Keratinocyte (primary cell): ENCODE measurements around the gene THOC6. TPM values are rescaled to one million over a fixed set of nuclear protein-coding genes. Genes with fewer than 3 reads are reported as not detected.
A peak's percentile ranks its signal among the peaks of the same experiment; 100 is the strongest.

Experiments used
- DNase-seq: peaks from one replicate; pipeline ENCODE4 v3.0.0-alpha.2; 2011; ENCODE audit warnings: low read depth, missing footprints, low spot score
- FAIRE-seq: peaks from 2 replicates; lab custom pipeline; 2011; peaks lifted over from hg19 to GRCh38; lab: Jason Lieb, UNC
- H2AFZ ChIP-seq: 2 replicates; pipeline ENCODE4 v1.6.0; 2012; ENCODE audit warnings: low read length, control low read depth, inconsistent platforms; ENCODE audit not compliant: control insufficient read depth
- H3K27ac ChIP-seq: 2 replicates; pipeline ENCODE4 v1.5.1; 2011; ENCODE audit warnings: low read length; ENCODE audit not compliant: control insufficient read depth, insufficient read depth
- H3K27me3 ChIP-seq: 3 replicates; pipeline ENCODE4 v1.6.0; 2011; ENCODE audit warnings: low read length; ENCODE audit not compliant: control insufficient read depth, insufficient read depth; ENCODE audit errors: extremely low read depth
- H3K36me3 ChIP-seq, 2 experiments: 2 replicates in 1 of 2; 3 replicates in 1 of 2; pipeline ENCODE4 v1.5.1; 2011; ENCODE audit warnings: low read length in 2 of 2, mild to moderate bottlenecking in 1 of 2; ENCODE audit not compliant: control insufficient read depth in 2 of 2, insufficient read depth in 2 of 2; ENCODE audit errors: extremely low read depth in 1 of 2
- H3K4me1 ChIP-seq: 3 replicates; pipeline ENCODE4 v1.5.1; 2011; ENCODE audit warnings: low read length; ENCODE audit not compliant: control insufficient read depth, insufficient read depth; ENCODE audit errors: extremely low read depth
- H3K4me2 ChIP-seq: 3 replicates; pipeline ENCODE4 v1.6.0; 2011; ENCODE audit warnings: low read depth, low read length; ENCODE audit not compliant: control insufficient read depth, insufficient read depth; ENCODE audit errors: extremely low read depth
- H3K4me3 ChIP-seq, 3 experiments: fragments of 200-600 bp in 1 of 3; sonication (generic) in 1 of 3; 2 replicates in 2 of 3; 3 replicates in 1 of 3; pipeline ENCODE4 v1.5.1; 2011 to 2016; ENCODE audit warnings: low read length in 3 of 3, mild to moderate bottlenecking in 3 of 3, control low read depth in 2 of 3, inconsistent platforms in 1 of 3, low read depth in 1 of 3, mixed read lengths in 1 of 3, mixed run types in 1 of 3, moderate library complexity in 1 of 3; ENCODE audit not compliant: control insufficient read depth in 2 of 3, insufficient read depth in 2 of 3; ENCODE audit errors: extremely low read depth in 1 of 3
- H3K79me2 ChIP-seq: 2 replicates; pipeline ENCODE4 v1.6.0; 2012; ENCODE audit warnings: low read length; ENCODE audit not compliant: control insufficient read depth, insufficient read depth
- H3K9ac ChIP-seq: 3 replicates; pipeline ENCODE4 v1.6.0; 2011; ENCODE audit warnings: low read length; ENCODE audit not compliant: control insufficient read depth, insufficient read depth; ENCODE audit errors: extremely low read depth
- H3K9me1 ChIP-seq: 3 replicates; pipeline ENCODE4 v1.6.0; 2011; ENCODE audit warnings: low read length; ENCODE audit not compliant: control insufficient read depth, insufficient read depth; ENCODE audit errors: extremely low read depth
- H3K9me3 ChIP-seq: 2 replicates; pipeline ENCODE4 v1.5.1; 2012; ENCODE audit warnings: low read depth, low read length; ENCODE audit not compliant: control insufficient read depth
- H4K20me1 ChIP-seq: 3 replicates; pipeline ENCODE4 v1.6.0; 2011; ENCODE audit warnings: low read length; ENCODE audit not compliant: control insufficient read depth, insufficient read depth; ENCODE audit errors: extremely low read depth
- EZH2 ChIP-seq: IDR thresholded peaks from one replicate; pipeline ENCODE4 v1.6.1; 2012; ENCODE audit warnings: inconsistent platforms, mild to moderate bottlenecking, low read length, moderate library complexity
- dilution Hi-C: fragments of 300-500 bp; cut with MboI; formaldehyde crosslinking; loops from one replicate; pipeline ENCODE4 v1.7.0; 2020; ENCODE audit warnings: low sequenced_read_pairs; ENCODE audit not compliant: extremely low pct_ligation_motif_present
- polyA plus RNA-seq, 5 experiments: library from polyadenylated mRNA; depleted of rRNA in 3 of 5; stranded (reverse) in 3 of 5; stranded (forward) in 1 of 5; unstranded in 1 of 5; fragments of >200 nt; gene quantifications; 1 replicate in 1 of 5; 2 replicates in 3 of 5; 3 replicates in 1 of 5; pipeline versions ENCODE4 v1.2.1 to v1.2.3, GENCODE V29; 2011 to 2012; ENCODE audit warnings: missing spikeins in 2 of 5, low read depth in 1 of 5, low replicate concordance in 1 of 5
- TF ChIP-seq, protein P1 (sequence below), 3 experiments: IDR thresholded peaks in 1 of 3; conservative IDR thresholded peaks in 1 of 3; optimal IDR thresholded peaks in 1 of 3; 2 replicates in 2 of 3; 3 replicates in 1 of 3; pipeline versions ENCODE3 to v1.5.1; 2011; ENCODE audit warnings: low read length in 3 of 3, mild to moderate bottlenecking in 3 of 3, moderate library complexity in 2 of 3, control low read depth in 1 of 3, inconsistent platforms in 1 of 3; ENCODE audit not compliant: insufficient read depth in 2 of 3; ENCODE audit errors: extremely low read depth in 1 of 3

The THOC6 gene
- polyA plus RNA-seq, 1 donor (not counting 4 experiments of a cell fraction or from before 2014, with no cell fraction given): 10.3 TPM

- no peak for FAIRE-seq
- no peaks in the 10 kb centered on the region for H3K9me1 ChIP-seq
- no peak for TF ChIP-seq EZH2
- TF ChIP-seq, protein P1, sequence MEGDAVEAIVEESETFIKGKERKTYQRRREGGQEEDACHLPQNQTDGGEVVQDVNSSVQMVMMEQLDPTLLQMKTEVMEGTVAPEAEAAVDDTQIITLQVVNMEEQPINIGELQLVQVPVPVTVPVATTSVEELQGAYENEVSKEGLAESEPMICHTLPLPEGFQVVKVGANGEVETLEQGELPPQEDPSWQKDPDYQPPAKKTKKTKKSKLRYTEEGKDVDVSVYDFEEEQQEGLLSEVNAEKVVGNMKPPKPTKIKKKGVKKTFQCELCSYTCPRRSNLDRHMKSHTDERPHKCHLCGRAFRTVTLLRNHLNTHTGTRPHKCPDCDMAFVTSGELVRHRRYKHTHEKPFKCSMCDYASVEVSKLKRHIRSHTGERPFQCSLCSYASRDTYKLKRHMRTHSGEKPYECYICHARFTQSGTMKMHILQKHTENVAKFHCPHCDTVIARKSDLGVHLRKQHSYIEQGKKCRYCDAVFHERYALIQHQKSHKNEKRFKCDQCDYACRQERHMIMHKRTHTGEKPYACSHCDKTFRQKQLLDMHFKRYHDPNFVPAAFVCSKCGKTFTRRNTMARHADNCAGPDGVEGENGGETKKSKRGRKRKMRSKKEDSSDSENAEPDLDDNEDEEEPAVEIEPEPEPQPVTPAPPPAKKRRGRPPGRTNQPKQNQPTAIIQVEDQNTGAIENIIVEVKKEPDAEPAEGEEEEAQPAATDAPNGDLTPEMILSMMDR (optimal IDR thresholded peaks at IDR 0.05 in 1 of 3, IDR thresholded peaks at IDR 0.05 in 1 of 3, conservative IDR thresholded peaks at IDR 0.05 in 1 of 3; ENCODE audit: extremely low read depth in 1 of 3, insufficient read depth in 2 of 3, low read length in 3 of 3): no peak
- peak overlapping the region; percentile 80 for H3K9ac ChIP-seq
- H3K79me2 ChIP-seq: no peaks in the 10 kb centered on the region
- H3K4me2 ChIP-seq: peak overlapping the region; percentile 82
- peak overlapping the region; percentile 61 to 97 (median 81) for H3K4me3 ChIP-seq
- H3K9me3 ChIP-seq: no peaks in the 10 kb centered on the region
- dilution Hi-C loops: no loop called here
- no peaks in the 10 kb centered on the region for H3K27me3 ChIP-seq
- H3K4me1 ChIP-seq: peaks cover 8% of the 10 kb centered on the region
- H3K27ac ChIP-seq: no peak overlapping the region
- DNase-seq: no peak
- peaks cover 0 to under 1% of the 10 kb centered on the region in 2 experiments for H3K36me3 ChIP-seq
- no peaks in the 10 kb centered on the region for H4K20me1 ChIP-seq
- peak overlapping the region; percentile 86 for H2AFZ ChIP-seq
These were observed 35.9 kb downstream of the THOC6 start for GRCh38 chr16:3059723-3060242.

- Histone ChIP-seq H3K27ac (no peak overlapping the region), H3K9me1 (no peaks in the 10 kb centered on the region), H3K27me3 (no peaks in the 10 kb centered on the region), H2AFZ (no peak overlapping the region), H3K9ac (no peak overlapping the region), H3K4me2 (no peak overlapping the region), H3K79me2 (no peaks in the 10 kb centered on the region), H4K20me1 (no peaks in the 10 kb centered on the region), H3K4me3 (no peak overlapping the region), H3K4me1 (peaks cover 13% of the 10 kb centered on the region), H3K36me3 (no peaks in the 10 kb centered on the region), H3K9me3 (no peaks in the 10 kb centered on the region)
- no peak for TF ChIP-seq EZH2
- TF ChIP-seq, protein P1 (optimal IDR thresholded peaks at IDR 0.05 in 1 of 3, IDR thresholded peaks at IDR 0.05 in 1 of 3, conservative IDR thresholded peaks at IDR 0.05 in 1 of 3; ENCODE audit: extremely low read depth in 1 of 3, insufficient read depth in 2 of 3, low read length in 3 of 3): no peak
- no peak for FAIRE-seq
- dilution Hi-C loops: no loop called here
- DNase-seq: no peak
These were observed 36.7 kb downstream of the THOC6 start for GRCh38 chr16:3060339-3061127.
